Fibroblast of lung (primary cell): Measurements from ENCODE around the gene ZNF189.

Experiments used
- EZH2 ChIP-seq: IDR thresholded peaks from 2 replicates; pipeline ENCODE4 v1.5.1; 2012; ENCODE audit warnings: low read length, control low read depth, mild to moderate bottlenecking; ENCODE audit errors: missing control alignments
- TF ChIP-seq, protein P1 (sequence below), 2 donors: IDR thresholded peaks in 1 of 2; conservative IDR thresholded peaks in 1 of 2; 1 replicate in 1 of 2; 2 replicates in 1 of 2; pipeline ENCODE4 v1.5.1; 2011 to 2012; ENCODE audit warnings: low read length in 2 of 2, control low read depth in 1 of 2, inconsistent platforms in 1 of 2, low read depth in 1 of 2, mild to moderate bottlenecking in 1 of 2

- TF ChIP-seq, protein P1, sequence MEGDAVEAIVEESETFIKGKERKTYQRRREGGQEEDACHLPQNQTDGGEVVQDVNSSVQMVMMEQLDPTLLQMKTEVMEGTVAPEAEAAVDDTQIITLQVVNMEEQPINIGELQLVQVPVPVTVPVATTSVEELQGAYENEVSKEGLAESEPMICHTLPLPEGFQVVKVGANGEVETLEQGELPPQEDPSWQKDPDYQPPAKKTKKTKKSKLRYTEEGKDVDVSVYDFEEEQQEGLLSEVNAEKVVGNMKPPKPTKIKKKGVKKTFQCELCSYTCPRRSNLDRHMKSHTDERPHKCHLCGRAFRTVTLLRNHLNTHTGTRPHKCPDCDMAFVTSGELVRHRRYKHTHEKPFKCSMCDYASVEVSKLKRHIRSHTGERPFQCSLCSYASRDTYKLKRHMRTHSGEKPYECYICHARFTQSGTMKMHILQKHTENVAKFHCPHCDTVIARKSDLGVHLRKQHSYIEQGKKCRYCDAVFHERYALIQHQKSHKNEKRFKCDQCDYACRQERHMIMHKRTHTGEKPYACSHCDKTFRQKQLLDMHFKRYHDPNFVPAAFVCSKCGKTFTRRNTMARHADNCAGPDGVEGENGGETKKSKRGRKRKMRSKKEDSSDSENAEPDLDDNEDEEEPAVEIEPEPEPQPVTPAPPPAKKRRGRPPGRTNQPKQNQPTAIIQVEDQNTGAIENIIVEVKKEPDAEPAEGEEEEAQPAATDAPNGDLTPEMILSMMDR (conservative IDR thresholded peaks at IDR 0.05 in 1 of 2, IDR thresholded peaks at IDR 0.05 in 1 of 2; ENCODE audit: low read depth in 1 of 2, low read length in 2 of 2) = no peak
- TF ChIP-seq EZH2 = no peak
Measured at GRCh38 chr9:101445353-101446029, 46.8 kb downstream of the ZNF189 start.
